Fibroblast of lung (primary cell): Measurements from ENCODE around the gene SLTM. TPM values are rescaled to one million over a fixed set of nuclear protein-coding genes. Genes with fewer than 3 reads are reported as not detected.

Source experiments
- DNase-seq, 2 donors: peaks; one replicate each; pipeline versions ENCODE4 v3.0.0 to v3.0.0-alpha.2; 2010; ENCODE audit warnings: low read depth in 2 of 2
- H2AFZ ChIP-seq: 2 replicates; pipeline ENCODE4 v1.5.1; 2012; ENCODE audit warnings: low read length, control low read depth, inconsistent platforms
- H3K27ac ChIP-seq: 2 replicates; pipeline ENCODE4 v1.5.1; 2011; ENCODE audit warnings: low read length, control low read depth; ENCODE audit not compliant: insufficient read depth
- H3K27me3 ChIP-seq: 2 replicates; pipeline ENCODE4 v1.5.1; 2011; ENCODE audit warnings: mild to moderate bottlenecking, low read length; ENCODE audit not compliant: control insufficient read depth, insufficient read depth
- H3K36me3 ChIP-seq: 2 replicates; pipeline ENCODE4 v1.5.1; 2011; ENCODE audit warnings: low read length; ENCODE audit not compliant: control insufficient read depth, insufficient read depth
- H3K4me1 ChIP-seq: 2 replicates; pipeline ENCODE4 v1.5.1; 2011; ENCODE audit warnings: low read length; ENCODE audit not compliant: control insufficient read depth, insufficient read depth; ENCODE audit errors: extremely low read depth
- H3K4me2 ChIP-seq: 2 replicates; pipeline ENCODE4 v1.5.1; 2011; ENCODE audit warnings: low read length, control low read depth; ENCODE audit not compliant: insufficient read depth; ENCODE audit errors: extremely low read depth
- H3K4me3 ChIP-seq, 4 experiments: fragments of 200-600 bp in 1 of 4; sonication (generic) in 1 of 4; replicated peaks in 1 of 4; 2 replicates each; pipeline ENCODE4 v1.5.1; 2011 to 2016; ENCODE audit warnings: low read length in 4 of 4, low read depth in 3 of 4, mild to moderate bottlenecking in 3 of 4, control low read depth in 2 of 4, inconsistent platforms in 1 of 4, mixed read lengths in 1 of 4; ENCODE audit not compliant: insufficient read depth in 1 of 4; ENCODE audit errors: control extremely low read depth in 1 of 4
- H3K79me2 ChIP-seq: 2 replicates; pipeline ENCODE4 v1.5.1; 2012; ENCODE audit warnings: mild to moderate bottlenecking, low read length, inconsistent platforms; ENCODE audit not compliant: control insufficient read depth, insufficient read depth
- H3K9ac ChIP-seq: 2 replicates; pipeline ENCODE4 v1.5.1; 2011; ENCODE audit warnings: mild to moderate bottlenecking, low read length, control low read depth; ENCODE audit not compliant: insufficient read depth
- H3K9me3 ChIP-seq: 2 replicates; pipeline ENCODE4 v1.5.1; 2012; ENCODE audit warnings: low read depth, low read length; ENCODE audit not compliant: control insufficient read depth, insufficient read depth
- H4K20me1 ChIP-seq: 2 replicates; pipeline ENCODE4 v1.5.1; 2011; ENCODE audit warnings: low read length; ENCODE audit not compliant: control insufficient read depth, insufficient read depth; ENCODE audit errors: extremely low read depth
- CTCF ChIP-seq, 2 donors: IDR thresholded peaks in 1 of 2; conservative IDR thresholded peaks in 1 of 2; 1 replicate in 1 of 2; 2 replicates in 1 of 2; pipeline ENCODE4 v1.5.1; 2011 to 2012; ENCODE audit warnings: low read length in 2 of 2, control low read depth in 1 of 2, inconsistent platforms in 1 of 2, low read depth in 1 of 2, mild to moderate bottlenecking in 1 of 2
- EZH2 ChIP-seq: IDR thresholded peaks from 2 replicates; pipeline ENCODE4 v1.5.1; 2012; ENCODE audit warnings: low read length, control low read depth, mild to moderate bottlenecking; ENCODE audit errors: missing control alignments
- polyA plus RNA-seq, 2 donors: library from polyadenylated mRNA; depleted of rRNA in 1 of 2; stranded (reverse) in 1 of 2; unstranded in 1 of 2; fragments of >200 nt; gene quantifications; 2 replicates each; pipeline ENCODE4 v1.2.1, GENCODE V29; 2011 to 2012; ENCODE audit warnings: missing spikeins in 1 of 2
- total RNA-seq: library from RNA; depleted of rRNA; stranded (reverse); fragments of >200 nt; gene quantifications from 2 replicates; pipeline ENCODE4 v1.2.1, GENCODE V29; 2014

The SLTM gene
- total and polyA plus RNA-seq, 2 donors (not counting 1 experiment from before 2014, with no cell fraction given) = 19.3 to 67.2 TPM

DNA sequence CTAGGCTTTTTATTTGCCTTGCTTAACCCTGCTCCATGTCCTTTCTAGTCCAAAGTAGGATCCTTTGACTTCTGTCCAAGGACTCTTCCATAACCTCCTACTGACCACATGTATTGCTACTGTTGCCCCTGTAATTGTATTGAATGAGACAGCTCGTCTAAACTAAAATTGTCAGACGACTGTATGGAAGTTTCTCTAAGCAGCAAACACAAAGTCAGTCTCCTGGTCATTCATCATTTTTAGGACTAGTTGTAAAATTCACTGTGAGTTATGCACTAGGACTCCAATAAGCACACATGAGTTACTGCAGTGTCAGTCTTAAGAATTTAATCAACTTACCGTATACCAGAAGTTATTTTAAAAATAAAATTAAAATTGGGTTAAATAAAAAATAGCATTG, 32.8 kb downstream of the SLTM start:
- Histone ChIP-seq H3K79me2 (no peaks in the 10 kb centered on the region), H3K4me1 (no peaks in the 10 kb centered on the region), H3K4me2 (no peak overlapping the region), H3K27ac (no peak overlapping the region), H3K9ac (no peak overlapping the region), H4K20me1 (no peaks in the 10 kb centered on the region), H3K36me3 (peaks cover 4% of the 10 kb centered on the region), H2AFZ (no peak overlapping the region), H3K4me3 (no peak overlapping the region), H3K27me3 (no peaks in the 10 kb centered on the region), H3K9me3 (no peaks in the 10 kb centered on the region)
- TF ChIP-seq CTCF (conservative IDR thresholded peaks at IDR 0.05 in 1 of 2, IDR thresholded peaks at IDR 0.05 in 1 of 2; ENCODE audit: low read depth in 1 of 2, low read length in 2 of 2) (no peak), EZH2 (no peak)
- DNase-seq = no peak

- no peaks in the 10 kb centered on the region for H4K20me1 ChIP-seq
- H3K9me3 ChIP-seq = no peaks in the 10 kb centered on the region
- no peak overlapping the region for H3K27ac ChIP-seq
- no peaks in the 10 kb centered on the region for H3K79me2 ChIP-seq
- TF ChIP-seq CTCF (conservative IDR thresholded peaks at IDR 0.05 in 1 of 2, IDR thresholded peaks at IDR 0.05 in 1 of 2; ENCODE audit: low read depth in 1 of 2, low read length in 2 of 2) (no peak), EZH2 (no peak)
- H2AFZ ChIP-seq = no peak overlapping the region
- H3K9ac ChIP-seq = no peak overlapping the region
- H3K4me2 ChIP-seq = no peak overlapping the region
- no peaks in the 10 kb centered on the region for H3K27me3 ChIP-seq
- H3K4me1 ChIP-seq = no peaks in the 10 kb centered on the region
- no peak overlapping the region for H3K4me3 ChIP-seq
- DNase-seq = no peak
- peaks cover 5% of the 10 kb centered on the region for H3K36me3 ChIP-seq
These were observed 35.3 kb downstream of the SLTM start for GRCh38 chr15:58898150-58898680.

- no peaks in the 10 kb centered on the region for H3K9me3 ChIP-seq
- no peak overlapping the region for H3K27ac ChIP-seq
- H3K9ac ChIP-seq = no peak overlapping the region
- no peaks in the 10 kb centered on the region for H3K4me1 ChIP-seq
- no peaks in the 10 kb centered on the region for H3K79me2 ChIP-seq
- DNase-seq = peak in 1 of 2 donors; percentile 53
- no peaks in the 10 kb centered on the region for H3K27me3 ChIP-seq
- H4K20me1 ChIP-seq = no peaks in the 10 kb centered on the region
- no peak overlapping the region for H3K4me3 ChIP-seq
- peaks cover 15% of the 10 kb centered on the region for H3K36me3 ChIP-seq
- H2AFZ ChIP-seq = no peak overlapping the region
- TF ChIP-seq CTCF (conservative IDR thresholded peaks at IDR 0.05 in 1 of 2, IDR thresholded peaks at IDR 0.05 in 1 of 2; ENCODE audit: low read depth in 1 of 2, low read length in 2 of 2) = no peak
- TF ChIP-seq EZH2 = no peak
- H3K4me2 ChIP-seq = no peak overlapping the region
These were observed 44.1 kb downstream of the SLTM start for GRCh38 chr15:58889363-58889762.
